ENCODE results near the gene RTL1.

RTL1 gene

DNA sequence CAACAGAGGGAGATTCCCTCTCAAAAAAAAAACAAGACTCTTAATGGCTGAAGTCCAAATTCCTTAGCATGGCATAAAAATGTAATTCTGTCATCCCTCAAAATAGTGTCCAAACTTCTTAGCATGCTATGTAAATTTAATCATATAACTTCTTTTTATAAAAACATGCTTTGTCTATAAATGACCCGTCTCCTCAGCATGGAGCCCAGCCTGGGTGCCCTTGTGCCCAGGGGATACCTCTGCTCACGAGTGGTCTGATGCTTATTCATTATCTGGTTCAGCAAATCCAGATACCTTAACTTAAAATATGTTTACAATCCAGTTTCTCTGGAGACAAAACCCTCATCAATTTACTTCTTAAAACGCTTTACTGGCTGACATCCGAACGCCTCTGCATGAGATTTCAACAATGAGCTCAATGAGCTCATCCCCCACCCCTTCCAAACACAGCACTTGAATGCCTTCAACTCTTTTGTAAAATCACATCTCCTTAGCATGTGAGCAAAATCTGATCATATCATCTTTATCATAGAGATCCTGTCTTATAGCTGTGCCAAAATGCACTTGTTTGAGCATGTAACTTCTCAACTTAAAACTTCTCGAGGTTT is 15.7 kb downstream of the RTL1 start:
- Histone ChIP-seq H3K4me3 (replicated peaks; ENCODE audit: low read depth, low read length) (no peak overlapping the region), H3K36me3 (ENCODE audit: control insufficient read depth, insufficient read depth, low read length) (no peaks in the 10 kb centered on the region), H3K27me3 (replicated peaks; ENCODE audit: control insufficient read depth, insufficient read depth, low read length) (no peaks in the 10 kb centered on the region)
- no peak for DNase-seq (ENCODE audit: extremely low read depth, insufficient read length)
- TF ChIP-seq, protein P1, sequence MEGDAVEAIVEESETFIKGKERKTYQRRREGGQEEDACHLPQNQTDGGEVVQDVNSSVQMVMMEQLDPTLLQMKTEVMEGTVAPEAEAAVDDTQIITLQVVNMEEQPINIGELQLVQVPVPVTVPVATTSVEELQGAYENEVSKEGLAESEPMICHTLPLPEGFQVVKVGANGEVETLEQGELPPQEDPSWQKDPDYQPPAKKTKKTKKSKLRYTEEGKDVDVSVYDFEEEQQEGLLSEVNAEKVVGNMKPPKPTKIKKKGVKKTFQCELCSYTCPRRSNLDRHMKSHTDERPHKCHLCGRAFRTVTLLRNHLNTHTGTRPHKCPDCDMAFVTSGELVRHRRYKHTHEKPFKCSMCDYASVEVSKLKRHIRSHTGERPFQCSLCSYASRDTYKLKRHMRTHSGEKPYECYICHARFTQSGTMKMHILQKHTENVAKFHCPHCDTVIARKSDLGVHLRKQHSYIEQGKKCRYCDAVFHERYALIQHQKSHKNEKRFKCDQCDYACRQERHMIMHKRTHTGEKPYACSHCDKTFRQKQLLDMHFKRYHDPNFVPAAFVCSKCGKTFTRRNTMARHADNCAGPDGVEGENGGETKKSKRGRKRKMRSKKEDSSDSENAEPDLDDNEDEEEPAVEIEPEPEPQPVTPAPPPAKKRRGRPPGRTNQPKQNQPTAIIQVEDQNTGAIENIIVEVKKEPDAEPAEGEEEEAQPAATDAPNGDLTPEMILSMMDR (IDR thresholded peaks at IDR 0.05; ENCODE audit: insufficient read depth, low read length, poor library complexity, severe bottlenecking), result no peak

DNA sequence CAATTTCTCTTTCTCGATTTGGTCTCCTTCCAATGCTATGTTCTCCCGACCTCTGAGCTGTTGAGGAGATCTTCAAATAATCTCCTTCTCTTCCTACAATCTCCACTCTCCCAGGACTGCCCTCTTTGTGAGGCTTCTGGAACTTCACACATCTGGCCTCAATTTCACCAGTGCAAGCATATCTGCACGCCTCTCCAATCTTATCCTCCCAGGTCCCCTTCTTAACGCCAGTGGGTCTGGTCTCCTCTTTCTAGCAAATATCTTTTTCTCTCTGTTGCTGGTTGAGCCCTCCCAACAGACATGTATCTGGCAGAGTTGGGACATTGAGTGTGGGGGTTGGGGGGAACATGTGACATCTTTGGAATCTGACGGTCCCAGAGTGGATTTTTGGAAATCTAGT is 17.9 kb downstream of the RTL1 start:
- DNase-seq (ENCODE audit: extremely low read depth, insufficient read length), result no peak
- TF ChIP-seq, protein P1 (IDR thresholded peaks at IDR 0.05; ENCODE audit: insufficient read depth, low read length, poor library complexity, severe bottlenecking), result no peak
- no peaks in the 10 kb centered on the region for H3K27me3 ChIP-seq (replicated peaks; ENCODE audit: control insufficient read depth, insufficient read depth, low read length)
- H3K4me3 ChIP-seq (replicated peaks; ENCODE audit: low read depth, low read length), result no peak overlapping the region
- no peaks in the 10 kb centered on the region for H3K36me3 ChIP-seq (ENCODE audit: control insufficient read depth, insufficient read depth, low read length)

DNA sequence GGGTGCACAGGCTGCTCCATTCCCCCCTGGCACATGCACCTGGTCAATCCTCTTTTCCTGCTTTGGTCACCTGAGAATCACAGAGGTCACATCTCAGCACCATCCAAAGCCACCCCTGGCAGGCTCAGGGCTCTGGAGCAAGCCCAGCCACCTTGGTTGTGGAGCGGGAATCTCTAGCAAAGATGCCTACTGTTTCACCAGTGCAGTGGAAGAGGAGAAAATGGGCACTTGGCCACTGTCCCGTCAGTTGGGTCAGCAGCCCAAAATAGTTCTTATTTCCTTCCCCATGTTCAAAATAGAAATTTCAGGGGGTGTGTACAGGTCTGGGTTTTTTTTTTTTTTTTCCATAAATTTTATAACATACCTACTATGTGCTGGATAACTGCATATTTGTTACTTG is 18.3 kb downstream of the RTL1 start:
- Histone ChIP-seq H3K36me3 (ENCODE audit: control insufficient read depth, insufficient read depth, low read length) (no peaks in the 10 kb centered on the region), H3K4me3 (replicated peaks; ENCODE audit: low read depth, low read length) (no peak overlapping the region), H3K27me3 (replicated peaks; ENCODE audit: control insufficient read depth, insufficient read depth, low read length) (no peaks in the 10 kb centered on the region)
- TF ChIP-seq, protein P1 (IDR thresholded peaks at IDR 0.05; ENCODE audit: insufficient read depth, low read length, poor library complexity, severe bottlenecking), result no peak
- no peak for DNase-seq (ENCODE audit: extremely low read depth, insufficient read length)

DNA sequence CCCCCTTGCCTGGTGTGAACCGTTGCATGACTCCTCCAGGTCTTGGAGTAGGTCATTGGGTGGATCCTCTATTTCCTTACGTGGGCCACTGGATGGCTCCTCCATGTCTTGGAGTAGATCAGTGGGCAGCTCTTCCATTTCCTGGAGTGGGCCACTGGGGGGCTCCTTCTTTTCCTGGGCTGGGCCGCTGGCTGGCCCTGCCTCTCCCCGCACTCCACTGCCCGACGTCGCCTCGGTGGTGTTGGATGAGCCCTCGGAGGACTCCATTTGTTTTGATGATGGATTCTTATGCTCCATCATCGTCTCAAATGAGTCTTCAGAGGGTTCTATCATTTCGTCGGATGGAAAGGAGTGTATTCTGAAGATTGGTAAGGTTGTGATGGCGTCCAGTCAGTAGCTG is 19.1 kb downstream of the RTL1 start:
- TF ChIP-seq, protein P1 (IDR thresholded peaks at IDR 0.05; ENCODE audit: insufficient read depth, low read length, poor library complexity, severe bottlenecking), result no peak
- DNase-seq (ENCODE audit: extremely low read depth, insufficient read length), result no peak
- H3K27me3 ChIP-seq (replicated peaks; ENCODE audit: control insufficient read depth, insufficient read depth, low read length), result no peaks in the 10 kb centered on the region
- H3K36me3 ChIP-seq (ENCODE audit: control insufficient read depth, insufficient read depth, low read length), result no peaks in the 10 kb centered on the region
- no peak overlapping the region for H3K4me3 ChIP-seq (replicated peaks; ENCODE audit: low read depth, low read length)

DNA sequence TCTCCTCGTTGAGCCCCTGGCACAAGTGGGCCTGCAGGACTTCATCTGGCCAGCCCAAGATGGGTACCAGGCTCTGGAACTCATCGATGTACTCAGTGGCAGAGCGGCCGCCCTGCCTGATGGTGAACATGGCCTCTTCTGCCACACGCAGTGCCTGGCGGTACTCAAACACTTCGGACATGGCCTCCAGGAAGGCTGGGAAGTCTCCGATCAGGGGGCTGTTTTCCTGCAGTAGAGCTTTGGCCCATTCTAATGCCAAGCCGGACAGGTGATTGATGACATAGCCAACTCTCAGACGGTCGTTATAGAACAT is 19.8 kb downstream of the RTL1 start:
- H3K4me3 ChIP-seq (replicated peaks; ENCODE audit: low read depth, low read length), result no peak overlapping the region
- TF ChIP-seq, protein P1 (IDR thresholded peaks at IDR 0.05; ENCODE audit: insufficient read depth, low read length, poor library complexity, severe bottlenecking), result no peak
- no peaks in the 10 kb centered on the region for H3K27me3 ChIP-seq (replicated peaks; ENCODE audit: control insufficient read depth, insufficient read depth, low read length)
- no peak for DNase-seq (ENCODE audit: extremely low read depth, insufficient read length)
- no peaks in the 10 kb centered on the region for H3K36me3 ChIP-seq (ENCODE audit: control insufficient read depth, insufficient read depth, low read length)

All from GM06990 (cell line).